ENCODE data around the gene NECAP2. TPM values are rescaled to one million over a fixed set of nuclear protein-coding genes. Genes with fewer than 3 reads are reported as not detected.

Gene NECAP2
- total and polyA plus RNA-seq, 2 donors (not counting 3 experiments of a cell fraction or from before 2014, with no cell fraction given) = 101 to 148 TPM

GRCh38 chr1:16421201-16421600, 19.3 kb upstream of the NECAP2 start:
- Histone ChIP-seq H3K27me3 (ENCODE audit: control insufficient read depth in 2 of 2, insufficient read depth in 2 of 2, low read length in 2 of 2) (no peaks in the 10 kb centered on the region), H3K9ac (replicated peaks; ENCODE audit: extremely low read depth, insufficient read depth, low read length) (no peak overlapping the region), H3K4me1 (ENCODE audit: control insufficient read depth, extremely low read depth, insufficient read depth, low read length) (no peaks in the 10 kb centered on the region), H3K9me1 (replicated peaks; ENCODE audit: control insufficient read depth, extremely low read depth, insufficient read depth, low read length) (no peaks in the 10 kb centered on the region), H3K79me2 (ENCODE audit: control insufficient read depth, insufficient read depth, low read length) (no peaks in the 10 kb centered on the region), H3K4me3 (replicated peaks in 1 of 3; ENCODE audit: insufficient read depth in 1 of 3, low read depth in 1 of 3, low read length in 3 of 3) (no peak overlapping the region), H4K20me1 (replicated peaks; ENCODE audit: control insufficient read depth, extremely low read depth, insufficient read depth, low read length) (no peaks in the 10 kb centered on the region), H3K36me3 (ENCODE audit: control insufficient read depth in 2 of 2, extremely low read depth in 1 of 2, insufficient read depth in 2 of 2, low read length in 2 of 2) (no peaks in the 10 kb centered on the region), H3K27ac (ENCODE audit: insufficient read depth, low read depth, low read length) (no peak overlapping the region), H2AFZ (ENCODE audit: low read depth, low read length) (no peak overlapping the region), H3K9me3 (replicated peaks; ENCODE audit: control insufficient read depth, insufficient read depth, low read length) (no peaks in the 10 kb centered on the region), H3K4me2 (ENCODE audit: insufficient read depth, low read length) (no peak overlapping the region)
- DNase-seq (ENCODE audit: low read depth, low spot score) = no peak
- BruUV-seq (replicated peaks) = no TSS peak
- ChIA-PET CTCF (no interaction called here), POLR2A (no interaction called here)
- no peak for TF ChIP-seq MYC (IDR thresholded peaks at IDR 0.05; ENCODE audit: low read depth, low read length)
- TF ChIP-seq GATA2 (IDR thresholded peaks at IDR 0.05; ENCODE audit: insufficient read depth, insufficient read length, low read depth, low read length) = no peak
- TF ChIP-seq JUN (IDR thresholded peaks at IDR 0.05; ENCODE audit: borderline replicate concordance, insufficient read depth, insufficient read length, low read depth) = no peak
- no peak for TF ChIP-seq POLR2AphosphoS5 (IDR thresholded peaks at IDR 0.05; ENCODE audit: insufficient read depth, low read depth, low read length)
- TF ChIP-seq MAX (IDR thresholded peaks at IDR 0.05; ENCODE audit: insufficient read depth, insufficient read length) = no peak
- FAIRE-seq = no peak
- dilution Hi-C loops (cut with MboI; ENCODE audit: extremely low pct_ligation_motif_present, low sequenced_read_pairs) (no loop called here), intact Hi-C loops (cut with micrococcal nuclease) (no loop called here)

- FAIRE-seq = no peak
- dilution Hi-C loops (cut with MboI; ENCODE audit: extremely low pct_ligation_motif_present, low sequenced_read_pairs) = no loop called here
- no peak overlapping the region for H3K9ac ChIP-seq (replicated peaks; ENCODE audit: extremely low read depth, insufficient read depth, low read length)
These were observed 18.5 kb upstream of the NECAP2 start for GRCh38 chr1:16422041-16422440.

More at GRCh38 chr1:16422041-16422440, 18.5 kb upstream of the NECAP2 start:
- no peak overlapping the region for H3K4me3 ChIP-seq (replicated peaks in 1 of 3; ENCODE audit: insufficient read depth in 1 of 3, low read depth in 1 of 3, low read length in 3 of 3)
- no peaks in the 10 kb centered on the region for H3K27me3 ChIP-seq (ENCODE audit: control insufficient read depth in 2 of 2, insufficient read depth in 2 of 2, low read length in 2 of 2)
- H3K27ac ChIP-seq (ENCODE audit: insufficient read depth, low read depth, low read length) = no peak overlapping the region
- TF ChIP-seq JUN (IDR thresholded peaks at IDR 0.05; ENCODE audit: borderline replicate concordance, insufficient read depth, insufficient read length, low read depth) = no peak
- no peak for TF ChIP-seq GATA2 (IDR thresholded peaks at IDR 0.05; ENCODE audit: insufficient read depth, insufficient read length, low read depth, low read length)
- TF ChIP-seq EZH2 (IDR thresholded peaks at IDR 0.05; ENCODE audit: borderline replicate concordance, low read depth, low read length, severe bottlenecking) = no peak
- TF ChIP-seq POLR2A (IDR thresholded peaks at IDR 0.05; ENCODE audit: low read depth, low read length) = no peak
- no peak for TF ChIP-seq MAX (IDR thresholded peaks at IDR 0.05; ENCODE audit: insufficient read depth, insufficient read length)
- no peak for TF ChIP-seq POLR2AphosphoS5 (IDR thresholded peaks at IDR 0.05; ENCODE audit: insufficient read depth, low read depth, low read length)
- no peak for TF ChIP-seq FOS (IDR thresholded peaks at IDR 0.05; ENCODE audit: borderline replicate concordance, insufficient read depth, low read length)
- no peak for TF ChIP-seq CTCF (IDR thresholded peaks at IDR 0.05; ENCODE audit: extremely low read depth in 1 of 2, insufficient read depth in 1 of 2, low read depth in 1 of 2, low read length in 2 of 2)
- TF ChIP-seq MYC (IDR thresholded peaks at IDR 0.05; ENCODE audit: low read depth, low read length) = no peak
- no peak for DNase-seq (ENCODE audit: low read depth, low spot score)
- no peaks in the 10 kb centered on the region for H3K4me1 ChIP-seq (ENCODE audit: control insufficient read depth, extremely low read depth, insufficient read depth, low read length)
- H3K9me1 ChIP-seq (replicated peaks; ENCODE audit: control insufficient read depth, extremely low read depth, insufficient read depth, low read length) = no peaks in the 10 kb centered on the region
- no peak overlapping the region for H2AFZ ChIP-seq (ENCODE audit: low read depth, low read length)
- no peaks in the 10 kb centered on the region for H3K36me3 ChIP-seq (ENCODE audit: control insufficient read depth in 2 of 2, extremely low read depth in 1 of 2, insufficient read depth in 2 of 2, low read length in 2 of 2)
- H3K79me2 ChIP-seq (ENCODE audit: control insufficient read depth, insufficient read depth, low read length) = no peaks in the 10 kb centered on the region
- H4K20me1 ChIP-seq (replicated peaks; ENCODE audit: control insufficient read depth, extremely low read depth, insufficient read depth, low read length) = no peaks in the 10 kb centered on the region
- H3K4me2 ChIP-seq (ENCODE audit: insufficient read depth, low read length) = no peak overlapping the region
- POLR2A ChIA-PET = no interaction called here
- CTCF ChIA-PET = no interaction called here
- intact Hi-C loops (cut with micrococcal nuclease) = no loop called here
- H3K9me3 ChIP-seq (replicated peaks; ENCODE audit: control insufficient read depth, insufficient read depth, low read length) = no peaks in the 10 kb centered on the region
- no TSS peak for BruUV-seq (replicated peaks)
